ENCODE results near the gene MYCL.

MYCL gene

GRCh38 chr1:39895731-39896480 lies 5.8 kb downstream of the MYCL start:
- TF ChIP-seq, protein P1, sequence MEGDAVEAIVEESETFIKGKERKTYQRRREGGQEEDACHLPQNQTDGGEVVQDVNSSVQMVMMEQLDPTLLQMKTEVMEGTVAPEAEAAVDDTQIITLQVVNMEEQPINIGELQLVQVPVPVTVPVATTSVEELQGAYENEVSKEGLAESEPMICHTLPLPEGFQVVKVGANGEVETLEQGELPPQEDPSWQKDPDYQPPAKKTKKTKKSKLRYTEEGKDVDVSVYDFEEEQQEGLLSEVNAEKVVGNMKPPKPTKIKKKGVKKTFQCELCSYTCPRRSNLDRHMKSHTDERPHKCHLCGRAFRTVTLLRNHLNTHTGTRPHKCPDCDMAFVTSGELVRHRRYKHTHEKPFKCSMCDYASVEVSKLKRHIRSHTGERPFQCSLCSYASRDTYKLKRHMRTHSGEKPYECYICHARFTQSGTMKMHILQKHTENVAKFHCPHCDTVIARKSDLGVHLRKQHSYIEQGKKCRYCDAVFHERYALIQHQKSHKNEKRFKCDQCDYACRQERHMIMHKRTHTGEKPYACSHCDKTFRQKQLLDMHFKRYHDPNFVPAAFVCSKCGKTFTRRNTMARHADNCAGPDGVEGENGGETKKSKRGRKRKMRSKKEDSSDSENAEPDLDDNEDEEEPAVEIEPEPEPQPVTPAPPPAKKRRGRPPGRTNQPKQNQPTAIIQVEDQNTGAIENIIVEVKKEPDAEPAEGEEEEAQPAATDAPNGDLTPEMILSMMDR (IDR thresholded peaks at IDR 0.05; ENCODE audit: low read depth, low read length), result no peak
- H3K4me3 ChIP-seq (ENCODE audit: low read depth, low read length), result no peak overlapping the region

- no peak overlapping the region for H3K4me3 ChIP-seq (ENCODE audit: low read depth, low read length)
- TF ChIP-seq, protein P1 (IDR thresholded peaks at IDR 0.05; ENCODE audit: low read depth, low read length), result no peak
Measured at GRCh38 chr1:39894884-39895495, 6.7 kb downstream of the MYCL start.

DNA sequence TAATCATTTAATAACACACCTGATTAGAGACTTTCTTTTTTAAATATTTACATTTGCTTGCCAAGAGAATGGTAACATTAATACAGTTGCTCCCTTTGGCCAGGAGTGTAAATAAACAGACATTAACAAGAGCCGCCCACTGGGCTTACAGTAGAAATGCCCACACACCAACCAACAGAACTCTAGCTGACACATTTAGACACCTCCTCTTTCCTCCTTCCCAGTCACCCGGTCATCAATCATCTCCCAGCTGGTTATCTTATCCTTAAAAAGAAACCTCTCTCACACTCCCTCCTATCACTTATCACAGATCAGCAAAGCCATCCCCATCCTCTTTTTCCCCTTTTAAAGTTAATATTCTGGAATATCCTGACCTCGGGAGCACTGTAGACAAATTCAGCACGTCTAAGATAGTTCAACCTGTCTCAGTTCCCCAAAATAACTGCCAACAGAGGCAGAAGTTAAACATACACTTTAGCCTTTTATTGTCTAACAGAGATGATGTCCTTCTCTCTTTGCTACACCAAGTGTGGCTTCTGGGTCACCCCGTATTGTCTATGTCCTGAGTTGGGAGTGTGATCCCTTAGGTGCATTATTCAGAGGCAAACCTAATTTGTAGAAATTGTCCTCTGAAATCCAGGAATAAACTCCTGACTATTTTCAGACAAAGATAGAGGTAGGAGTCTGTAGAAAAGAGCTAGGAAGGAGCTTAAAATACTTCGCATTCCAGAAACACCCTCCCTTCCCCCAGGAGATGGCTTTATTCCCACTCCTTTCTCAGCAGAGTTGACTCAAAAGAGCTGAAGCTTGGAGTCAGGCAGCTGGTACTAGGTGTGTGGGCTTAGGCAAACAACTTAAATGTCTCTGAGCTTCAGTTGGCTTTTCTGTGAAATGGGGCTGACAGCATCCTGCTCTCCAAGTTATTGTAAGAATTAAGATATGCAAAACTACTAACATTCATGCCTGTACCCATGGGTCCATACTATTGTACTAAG lies 8.8 kb downstream of the MYCL start:
- TF ChIP-seq, protein P1 (IDR thresholded peaks at IDR 0.05; ENCODE audit: low read depth, low read length), result no peak
- H3K4me3 ChIP-seq (ENCODE audit: low read depth, low read length), result no peak overlapping the region

DNA sequence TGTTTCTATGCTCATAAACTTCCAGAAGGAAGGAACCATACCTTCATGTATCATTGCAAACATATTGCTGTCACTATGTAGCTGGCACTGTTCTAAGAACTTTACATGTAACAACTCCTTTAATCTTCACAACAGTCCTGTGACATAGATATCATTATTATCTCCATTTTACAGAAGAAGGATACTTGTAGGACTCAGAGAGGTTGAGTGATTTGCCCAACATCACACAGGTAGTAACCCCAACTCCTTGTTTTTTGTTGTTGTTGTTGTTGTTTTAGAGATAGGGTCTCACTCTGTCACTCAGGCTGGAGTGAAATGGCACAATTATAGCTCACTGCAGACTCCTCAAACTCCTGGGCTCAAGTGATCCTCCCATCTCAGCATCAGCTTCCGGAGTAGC lies 10.8 kb downstream of the MYCL start:
- no peak overlapping the region for H3K4me3 ChIP-seq (ENCODE audit: low read depth, low read length)
- TF ChIP-seq, protein P1 (IDR thresholded peaks at IDR 0.05; ENCODE audit: low read depth, low read length), result no peak

GRCh38 chr1:39890273-39890672 lies 11.4 kb downstream of the MYCL start:
- TF ChIP-seq, protein P1 (IDR thresholded peaks at IDR 0.05; ENCODE audit: low read depth, low read length), result no peak
- no peak overlapping the region for H3K4me3 ChIP-seq (ENCODE audit: low read depth, low read length)

DNA sequence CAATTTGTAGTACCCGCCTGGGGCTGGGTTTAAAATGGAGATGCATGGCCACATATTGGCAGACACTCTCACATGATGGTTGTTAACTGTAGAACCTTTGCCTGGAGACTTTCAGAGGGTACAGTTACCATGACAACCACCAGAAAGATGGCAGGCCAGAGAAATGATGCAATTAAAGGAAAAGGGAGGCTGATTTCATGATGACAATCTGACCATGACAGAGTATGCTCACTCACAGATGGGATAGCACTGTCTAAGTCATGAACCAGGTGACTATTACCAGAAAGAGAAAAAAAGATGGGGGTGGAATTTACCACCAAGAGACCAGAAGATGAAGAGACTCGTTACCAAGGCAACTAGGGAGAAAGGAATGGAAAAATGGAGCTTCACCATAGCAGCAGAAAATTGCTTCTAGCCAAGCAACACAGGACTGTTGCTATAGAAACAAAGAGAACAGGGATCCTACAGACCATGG lies 14.9 kb downstream of the MYCL start:
- TF ChIP-seq, protein P1 (IDR thresholded peaks at IDR 0.05; ENCODE audit: low read depth, low read length), result no peak
- no peak overlapping the region for H3K4me3 ChIP-seq (ENCODE audit: low read depth, low read length)
